CD4-positive, alpha-beta T cell (primary cell): Measurements from ENCODE around the gene AFG1L. TPM values are rescaled to one million over a fixed set of nuclear protein-coding genes. Genes with fewer than 3 reads are reported as not detected.
"Not testable (repeated sequence)": the region's sequence is repeated elsewhere in the genome, so short reads cannot be mapped to it uniquely, and the experiment has no call there.

Experiments used
- ATAC-seq: fragments of 200-7000 bp; cut with Tn5 transposase; one replicate; pipeline ENCODE4 v1.10.0; 2022; ENCODE audit warnings: mild to moderate bottlenecking; ENCODE audit not compliant: poor library complexity
- CTCF ChIA-PET: fragments of 350-600 bp; sonication (Branson Sonifier 250); formaldehyde crosslinking; loops from one replicate; lab custom pipeline; 2021; ENCODE audit warnings: antibody characterized with exemption, inconsistent platforms; lab: Charles Lee
- POLR2A ChIA-PET: fragments of 350-600 bp; sonication (Branson Sonifier 250); formaldehyde crosslinking; loops from one replicate; lab custom pipeline; 2021; ENCODE audit warnings: antibody characterized with exemption, inconsistent platforms; lab: Charles Lee
- DNase-seq, 14 experiments: peaks; one replicate each; pipeline ENCODE4 v3.0.0-alpha.2; 2013 to 2020; ENCODE audit warnings: mixed read lengths in 2 of 14
- H3K27ac ChIP-seq, 2 donors: one replicate each; pipeline versions ENCODE4 v1.5.1 to v1.7.0; 2013; ENCODE audit warnings: low read length in 2 of 2, low read depth in 1 of 2, mild to moderate bottlenecking in 1 of 2
- H3K27me3 ChIP-seq, 2 experiments: 1 replicate in 1 of 2; 2 replicates in 1 of 2; pipeline versions ENCODE4 v1.6.1 to v1.7.0; 2013; ENCODE audit warnings: low read length in 2 of 2, control low read depth in 1 of 2, mild to moderate bottlenecking in 1 of 2, moderate library complexity in 1 of 2; ENCODE audit not compliant: insufficient read depth in 2 of 2, control insufficient read depth in 1 of 2
- H3K36me3 ChIP-seq: one replicate; pipeline ENCODE4 v1.6.1; 2013; ENCODE audit warnings: low read length, control low read depth; ENCODE audit not compliant: insufficient read depth
- H3K4me1 ChIP-seq: one replicate; pipeline ENCODE4 v1.6.1; 2013; ENCODE audit warnings: low read length, control low read depth; ENCODE audit not compliant: insufficient read depth
- H3K4me3 ChIP-seq: one replicate; pipeline ENCODE4 v1.5.1; 2013; ENCODE audit warnings: mild to moderate bottlenecking, low read length, moderate library complexity
- H3K9me3 ChIP-seq, 2 experiments: 1 replicate in 1 of 2; 2 replicates in 1 of 2; pipeline versions ENCODE4 v1.6.1 to v1.7.0; 2013; ENCODE audit warnings: low read length in 2 of 2, mild to moderate bottlenecking in 2 of 2, control low read depth in 1 of 2, moderate library complexity in 1 of 2; ENCODE audit not compliant: control insufficient read depth in 1 of 2, insufficient read depth in 1 of 2
- H3K27ac Mint-ChIP-seq: one replicate; pipeline ENCODE4 v1.8.0; 2020; ENCODE audit warnings: mixed read lengths
- H3K27me3 Mint-ChIP-seq: one replicate; pipeline ENCODE4 v1.8.0; 2021; ENCODE audit warnings: mixed read lengths
- H3K36me3 Mint-ChIP-seq: one replicate; pipeline ENCODE4 v1.8.0; 2021; ENCODE audit warnings: low read depth, mixed read lengths
- H3K4me1 Mint-ChIP-seq: one replicate; pipeline ENCODE4 v1.8.0; 2021; ENCODE audit warnings: low read depth, mixed read lengths
- H3K4me3 Mint-ChIP-seq: one replicate; pipeline ENCODE4 v1.8.0; 2020; ENCODE audit warnings: mild to moderate bottlenecking, mixed read lengths
- H3K9me3 Mint-ChIP-seq: one replicate; pipeline ENCODE4 v1.8.0; 2020; ENCODE audit warnings: mixed read lengths
- intact Hi-C, 2 experiments: fragments of 100-400 bp; cut with DNase I in 1 of 2; cut with micrococcal nuclease in 1 of 2; formaldehyde crosslinking; loops; one replicate each; pipeline versions ENCODE4 v1.15.1 to v1.9.0; 2023 to 2025; cut with DNase I, micrococcal nuclease
- total RNA-seq, 174 experiments: library from RNA in 2 of 174; stranded (reverse) in 2 of 174; gene quantifications; one replicate each; pipeline ENCODE4 v1.2.3 and lab custom pipeline; 2021 to 2026
- TF ChIP-seq, protein P1 (sequence below): fragments of 200-600 bp; IDR thresholded peaks from one replicate; pipeline ENCODE4 v1.8.0; 2022; ENCODE audit warnings: antibody characterized with exemption, mild to moderate bottlenecking

Gene AFG1L
- total RNA-seq, 2 experiments from 2014 or later, result 3.0 to 3.9 TPM

DNA sequence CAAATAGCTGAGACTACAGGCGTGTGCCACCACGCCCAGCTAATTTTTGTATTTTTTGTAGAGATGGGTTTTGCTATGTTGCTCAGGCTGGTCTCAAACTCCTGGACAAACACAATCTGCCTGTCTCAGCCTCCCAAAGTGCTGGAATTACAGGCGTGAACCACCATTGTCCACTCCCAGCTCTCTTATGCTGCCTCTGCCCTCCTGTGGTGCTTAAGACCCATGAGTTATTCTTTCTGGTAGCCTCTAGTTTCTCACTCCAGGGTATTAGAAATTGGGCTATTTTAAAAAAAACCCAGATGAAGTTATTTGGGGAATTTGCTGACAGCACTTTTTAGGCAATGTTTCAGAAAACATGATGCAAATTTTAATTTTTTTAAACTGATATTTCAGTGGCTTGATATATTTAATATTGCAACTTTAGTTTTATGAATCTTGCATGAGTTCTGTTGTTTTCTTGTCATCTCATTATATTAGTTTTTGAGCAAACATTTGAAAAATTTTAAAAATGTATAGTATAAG is 151.8 kb downstream of the AFG1L start:
- intact Hi-C loops, result no loop called here
- peaks cover 3% of the 10 kb centered on the region for H3K36me3 Mint-ChIP-seq
- Histone ChIP-seq H3K36me3 (no peaks in the 10 kb centered on the region), H3K27me3 (no peaks in the 10 kb centered on the region), H3K9me3 (no peaks in the 10 kb centered on the region), H3K4me3 (no peak overlapping the region), H3K4me1 (no peaks in the 10 kb centered on the region), H3K27ac (no peak overlapping the region)
- no peak overlapping the region for H3K4me3 Mint-ChIP-seq
- H3K9me3 Mint-ChIP-seq, result no peaks in the 10 kb centered on the region
- ATAC-seq, result no peak
- peaks cover 20% of the 10 kb centered on the region for H3K4me1 Mint-ChIP-seq
- no peak overlapping the region for H3K27ac Mint-ChIP-seq
- POLR2A ChIA-PET, result no interaction called here
- H3K27me3 Mint-ChIP-seq, result no peaks in the 10 kb centered on the region
- DNase-seq, result no peak
- TF ChIP-seq, protein P1, sequence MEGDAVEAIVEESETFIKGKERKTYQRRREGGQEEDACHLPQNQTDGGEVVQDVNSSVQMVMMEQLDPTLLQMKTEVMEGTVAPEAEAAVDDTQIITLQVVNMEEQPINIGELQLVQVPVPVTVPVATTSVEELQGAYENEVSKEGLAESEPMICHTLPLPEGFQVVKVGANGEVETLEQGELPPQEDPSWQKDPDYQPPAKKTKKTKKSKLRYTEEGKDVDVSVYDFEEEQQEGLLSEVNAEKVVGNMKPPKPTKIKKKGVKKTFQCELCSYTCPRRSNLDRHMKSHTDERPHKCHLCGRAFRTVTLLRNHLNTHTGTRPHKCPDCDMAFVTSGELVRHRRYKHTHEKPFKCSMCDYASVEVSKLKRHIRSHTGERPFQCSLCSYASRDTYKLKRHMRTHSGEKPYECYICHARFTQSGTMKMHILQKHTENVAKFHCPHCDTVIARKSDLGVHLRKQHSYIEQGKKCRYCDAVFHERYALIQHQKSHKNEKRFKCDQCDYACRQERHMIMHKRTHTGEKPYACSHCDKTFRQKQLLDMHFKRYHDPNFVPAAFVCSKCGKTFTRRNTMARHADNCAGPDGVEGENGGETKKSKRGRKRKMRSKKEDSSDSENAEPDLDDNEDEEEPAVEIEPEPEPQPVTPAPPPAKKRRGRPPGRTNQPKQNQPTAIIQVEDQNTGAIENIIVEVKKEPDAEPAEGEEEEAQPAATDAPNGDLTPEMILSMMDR, result no peak
- CTCF ChIA-PET, result no interaction called here

DNA sequence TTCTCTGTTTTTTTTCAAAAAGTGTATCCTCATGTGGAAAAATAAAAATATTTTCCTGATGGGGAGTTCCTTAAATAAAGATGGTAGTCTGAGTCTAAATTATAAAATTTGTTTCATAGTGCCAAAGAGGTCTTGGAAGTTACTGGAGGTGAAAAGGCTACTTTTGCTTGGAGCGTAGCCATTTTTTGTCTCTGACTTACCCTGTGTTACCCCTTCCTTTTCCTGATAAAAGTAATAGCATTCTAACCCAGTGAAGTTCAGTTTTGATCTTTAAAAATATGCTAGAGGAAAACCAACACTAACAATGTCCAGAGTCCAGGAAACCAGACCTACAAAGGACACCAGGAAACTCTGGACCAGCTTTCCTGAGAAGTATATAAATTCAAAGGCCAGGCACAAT is 153.6 kb downstream of the AFG1L start:
- H3K9me3 ChIP-seq, result no peaks in the 10 kb centered on the region
- ChIA-PET POLR2A (no interaction called here), CTCF (no interaction called here)
- H3K36me3 ChIP-seq, result no peaks in the 10 kb centered on the region
- TF ChIP-seq, protein P1, result no peak
- Mint-ChIP-seq H3K4me3 (no peak overlapping the region), H3K4me1 (peaks cover 20% of the 10 kb centered on the region), H3K27me3 (no peaks in the 10 kb centered on the region), H3K36me3 (peaks cover 3% of the 10 kb centered on the region), H3K9me3 (no peaks in the 10 kb centered on the region), H3K27ac (no peak overlapping the region)
- no peak overlapping the region for H3K4me3 ChIP-seq
- H3K27ac ChIP-seq, result no peak overlapping the region
- no peaks in the 10 kb centered on the region for H3K4me1 ChIP-seq
- DNase-seq, result no peak
- no peaks in the 10 kb centered on the region for H3K27me3 ChIP-seq
- intact Hi-C loops, result no loop called here
- no peak for ATAC-seq

DNA sequence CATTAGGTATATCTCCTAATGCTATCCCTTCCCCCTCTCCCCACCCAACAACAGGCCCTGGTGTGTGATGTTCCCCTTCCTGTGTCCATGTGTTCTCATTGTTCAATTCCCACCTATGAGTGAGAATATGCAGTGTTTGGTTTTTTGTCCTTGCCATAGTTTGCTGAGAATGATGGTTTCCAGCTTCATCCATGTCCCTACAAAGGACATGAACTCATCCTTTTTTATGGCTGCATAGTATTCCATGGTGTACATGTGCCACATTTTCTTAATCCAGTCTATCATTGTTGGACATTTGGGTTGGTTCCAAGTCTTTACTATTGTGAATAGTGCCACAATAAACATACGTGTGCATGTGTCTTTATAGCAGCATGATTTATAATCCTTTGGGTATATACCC is 154.9 kb downstream of the AFG1L start:
- H3K36me3 ChIP-seq, H3K36me3 Mint-ChIP-seq, DNase-seq, H3K27ac ChIP-seq, CTCF ChIA-PET, H3K27me3 Mint-ChIP-seq, H3K27me3 ChIP-seq, H3K4me1 ChIP-seq, H3K9me3 Mint-ChIP-seq, intact Hi-C loops, POLR2A ChIA-PET, H3K9me3 ChIP-seq, ATAC-seq, H3K4me3 ChIP-seq, H3K4me3 Mint-ChIP-seq, H3K27ac Mint-ChIP-seq: not testable (repeated sequence)
- H3K4me1 Mint-ChIP-seq, result peaks cover 16% of the 10 kb centered on the region

DNA sequence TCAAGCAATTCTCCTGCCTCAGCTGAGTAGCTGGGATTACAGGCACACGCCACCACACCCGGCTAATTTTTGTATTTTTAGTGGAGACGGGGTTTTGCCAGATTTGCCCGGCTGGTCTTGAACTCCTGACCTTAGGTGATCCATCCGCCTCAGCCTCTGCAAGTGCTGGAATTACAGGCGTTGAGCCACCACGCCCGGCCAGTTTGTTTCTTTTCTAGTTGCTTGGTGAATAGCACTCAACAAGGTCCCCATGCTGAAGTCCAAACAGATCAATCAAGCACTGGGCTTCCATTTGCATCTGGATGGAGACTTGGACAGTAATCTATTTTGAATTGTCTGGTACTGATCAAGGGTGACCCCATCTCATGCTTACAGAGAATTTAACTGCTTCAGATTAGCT is 157.0 kb downstream of the AFG1L start:
- H3K4me3 Mint-ChIP-seq, result no peak overlapping the region

More for the DNA sequence above, 157.0 kb downstream of the AFG1L start:
- H3K9me3 Mint-ChIP-seq, result no peaks in the 10 kb centered on the region
- ChIA-PET POLR2A (no interaction called here), CTCF (no interaction called here)
- H3K4me1 Mint-ChIP-seq, result no peaks in the 10 kb centered on the region
- no peaks in the 10 kb centered on the region for H3K4me1 ChIP-seq
- peaks cover 3% of the 10 kb centered on the region for H3K36me3 Mint-ChIP-seq
- no peaks in the 10 kb centered on the region for H3K9me3 ChIP-seq
- H3K27ac Mint-ChIP-seq, result no peak overlapping the region
- no peaks in the 10 kb centered on the region for H3K36me3 ChIP-seq
- H3K27me3 ChIP-seq, result no peaks in the 10 kb centered on the region
- H3K4me3 ChIP-seq, result no peak overlapping the region
- TF ChIP-seq, protein P1, result no peak
- ATAC-seq (no peak), DNase-seq (no peak)
- H3K27me3 Mint-ChIP-seq, result no peaks in the 10 kb centered on the region
- H3K27ac ChIP-seq, result no peak overlapping the region
- intact Hi-C loops, result no loop called here
